Inflammatory macrophage treated with lipopolysaccharide for 1 hour (primary cell): Measurements from ENCODE around the gene ZNF324B.
"Not testable (repeated sequence)": the region's sequence is repeated elsewhere in the genome, so short reads cannot be mapped to it uniquely, and the experiment has no call there.

ENCODE experiments used
- DNase-seq, 2 donors: peaks; one replicate each; pipeline ENCODE4 v3.0.0-alpha.2; 2020 to 2022

The ZNF324B gene

DNA sequence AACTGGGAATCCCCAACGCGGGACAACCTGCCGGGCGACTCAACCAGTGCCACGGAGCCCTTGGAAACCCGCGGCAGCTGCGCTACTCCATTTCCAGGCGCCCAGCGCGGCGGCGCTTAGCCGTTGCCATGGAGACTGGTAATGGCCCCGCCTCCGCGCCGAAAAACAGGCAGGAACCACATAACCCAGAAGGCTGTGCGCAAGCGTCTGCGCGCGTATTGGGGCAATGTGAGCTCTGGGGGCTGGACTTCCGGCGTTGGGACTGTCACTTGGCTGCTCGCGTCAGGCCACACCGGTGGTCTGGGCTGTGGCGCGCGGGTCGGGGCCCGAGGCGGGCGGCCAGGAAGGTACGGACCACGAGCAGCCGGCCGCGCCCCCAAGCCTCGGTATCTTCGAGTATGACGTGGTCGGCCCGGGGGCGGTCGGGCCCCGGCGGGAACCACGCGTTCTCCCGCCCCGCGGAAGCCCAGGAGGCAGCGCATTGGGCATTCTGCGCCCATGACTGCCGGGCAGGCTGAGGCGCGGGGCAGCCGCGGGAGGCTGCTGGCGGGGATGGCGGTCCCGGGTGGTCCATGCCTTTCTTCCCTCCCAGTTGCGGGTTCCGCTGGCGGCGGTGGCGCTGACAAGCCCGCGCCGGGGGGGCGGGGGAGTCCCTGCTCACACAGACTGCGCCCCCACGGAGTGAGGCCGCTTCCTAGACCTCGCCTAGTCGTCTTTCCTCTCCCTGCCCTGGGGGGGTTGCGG is at the start of gene ZNF324B:
Gene ZNF324B, plus strand, starts transcription at position 265 of the 744 bp plus-strand sequence. CDS start 2,080 bp downstream, outside the sequence.
- peak; percentile 95 to 97 for DNase-seq

GRCh38 chr19:58401840-58402421 is 49.5 kb upstream of the ZNF324B start:
- DNase-seq, result no peak

- DNase-seq, result not testable (repeated sequence)
Measured at GRCh38 chr19:58403920-58404478, 47.4 kb upstream of the ZNF324B start.

- no peak for DNase-seq
Measured at GRCh38 chr19:58406818-58407657, 44.4 kb upstream of the ZNF324B start.

- DNase-seq, result no peak
Measured at GRCh38 chr19:58407658-58408151, 43.7 kb upstream of the ZNF324B start.

- peak; percentile 95 to 96 for DNase-seq
Measured at GRCh38 chr19:58408152-58409009, 43.0 kb upstream of the ZNF324B start, which contains the start of gene ZNF584. TSS of gene ZNF584 (plus strand) at chr19:58408649. CDS start at chr19:58409148, 499 bp downstream.

DNA sequence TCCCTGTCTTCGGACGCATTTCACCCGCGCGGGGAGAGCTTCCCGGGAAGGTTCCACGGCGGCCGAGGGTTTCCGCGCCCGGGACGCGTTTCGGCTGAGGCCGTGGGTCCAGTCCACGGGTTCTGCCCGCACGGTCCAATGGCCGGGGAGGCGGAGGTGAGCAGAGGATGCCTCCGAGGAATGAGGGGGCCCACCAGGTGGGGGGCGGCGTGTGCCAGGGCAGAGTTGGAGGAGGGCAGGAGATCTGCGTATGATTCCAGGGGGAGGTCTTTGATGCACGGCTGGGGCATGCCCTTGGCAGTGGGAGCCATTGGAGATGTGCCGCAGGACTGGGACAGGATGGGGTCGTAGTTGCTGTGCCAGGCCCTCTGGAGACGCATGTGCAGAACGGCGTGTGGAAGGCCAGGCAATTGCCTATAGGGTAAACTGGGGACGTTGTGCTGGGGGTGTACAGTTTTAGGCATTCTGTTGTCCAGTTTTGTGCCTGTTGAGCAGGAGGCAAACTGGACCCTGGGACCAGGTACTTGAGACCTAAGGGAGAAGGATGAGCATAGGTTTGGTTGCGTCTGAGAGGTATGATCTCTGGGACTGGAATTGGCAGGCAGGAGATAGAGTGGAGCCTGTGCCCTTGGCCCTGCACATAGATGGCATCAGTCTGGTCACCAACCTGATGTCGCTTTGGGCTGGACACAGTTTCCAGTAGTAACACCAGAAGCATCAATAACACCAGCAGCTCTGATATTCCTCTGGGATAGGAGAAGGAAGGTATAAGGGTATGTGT is 42.2 kb upstream of the ZNF324B start:
- no peak for DNase-seq

DNA sequence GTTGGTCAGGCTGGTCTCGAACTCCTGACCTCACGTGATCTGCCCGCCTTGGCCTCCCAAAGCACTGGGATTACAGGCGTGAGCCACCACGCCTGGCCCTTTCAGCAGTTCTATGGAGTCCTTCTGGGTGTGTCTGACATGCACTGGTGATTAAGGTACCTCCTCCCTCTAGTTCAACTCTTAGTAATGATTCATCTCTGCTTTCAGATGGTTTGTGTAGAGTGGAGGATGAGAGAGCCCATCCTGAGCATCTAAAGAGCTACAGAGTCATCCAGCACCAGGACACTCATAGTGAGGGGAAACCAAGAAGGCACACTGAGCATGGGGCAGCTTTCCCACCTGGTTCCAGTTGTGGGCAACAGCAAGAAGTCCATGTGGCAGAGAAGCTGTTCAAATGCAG is 34.8 kb upstream of the ZNF324B start:
- no peak for DNase-seq

- DNase-seq, result no peak
Measured at GRCh38 chr19:58417071-58417470, 34.4 kb upstream of the ZNF324B start.

GRCh38 chr19:58428617-58429016 is 22.8 kb upstream of the ZNF324B start:
- no peak for DNase-seq

DNA sequence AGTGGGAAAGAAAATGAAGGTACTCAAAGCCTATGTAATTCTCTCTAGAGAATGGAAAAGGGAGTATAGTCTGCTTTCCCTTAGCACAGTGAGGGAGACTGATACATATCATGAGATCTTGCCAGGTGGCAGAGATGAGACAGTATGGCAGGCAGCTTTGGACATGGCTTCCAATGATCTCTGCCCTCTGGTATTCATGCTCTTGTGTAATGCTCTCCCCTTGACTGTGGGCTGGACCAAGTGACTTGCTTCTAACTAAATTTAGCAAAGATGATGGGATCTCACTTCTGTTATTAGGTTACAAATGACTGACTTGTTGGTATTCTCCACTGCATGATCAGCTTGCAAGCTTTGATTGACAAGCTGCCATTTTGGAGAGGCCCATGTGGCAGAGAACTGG is 21.7 kb upstream of the ZNF324B start:
- DNase-seq, result no peak

DNA sequence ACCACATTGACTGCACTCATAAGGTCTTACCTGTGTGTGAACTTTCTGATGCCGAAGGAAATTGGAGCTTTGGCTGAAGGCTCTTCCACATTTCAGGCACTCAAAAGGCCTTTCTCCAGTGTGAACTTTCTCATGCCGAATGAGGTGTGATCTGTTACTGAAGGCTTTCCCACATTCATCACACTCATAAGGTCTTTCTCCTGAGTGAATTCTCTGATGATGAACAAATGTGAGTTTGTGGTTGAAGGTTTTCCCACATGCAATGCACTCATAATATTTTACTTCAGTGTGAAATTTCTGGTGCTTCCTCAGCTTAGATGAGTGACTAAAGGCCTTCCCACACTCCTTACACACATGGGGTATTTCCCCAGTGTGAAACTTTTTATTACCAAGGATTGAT is 17.2 kb upstream of the ZNF324B start:
- DNase-seq, result no peak

- peak; percentile 98 to 100 for DNase-seq
Measured at GRCh38 chr19:58439576-58440554, 11.6 kb upstream of the ZNF324B start, which contains the start of gene ZNF132. TSS of gene ZNF132 (minus strand) at chr19:58440153. CDS start at chr19:58439821, 332 bp downstream.

DNA sequence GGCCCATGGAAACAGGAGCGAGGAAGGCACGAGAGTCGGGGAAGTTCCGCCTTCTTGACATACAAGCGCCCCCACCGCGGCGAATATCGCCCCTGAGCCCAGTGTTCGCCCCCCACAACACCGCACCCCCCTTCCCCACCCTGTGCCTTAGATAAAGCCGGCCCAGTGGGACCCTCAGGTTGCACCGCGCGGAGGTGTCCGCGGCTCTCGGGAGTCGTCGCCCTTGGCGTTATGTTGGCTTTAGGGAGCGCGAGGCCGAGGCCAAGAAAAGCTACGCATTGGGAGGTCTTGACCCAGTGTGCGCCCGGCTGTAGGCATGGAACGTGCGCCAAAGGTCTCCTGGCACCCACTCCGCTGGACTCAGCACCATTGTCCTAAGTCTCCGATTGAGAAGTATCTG is 10.9 kb upstream of the ZNF324B start:
- DNase-seq, result no peak

DNA sequence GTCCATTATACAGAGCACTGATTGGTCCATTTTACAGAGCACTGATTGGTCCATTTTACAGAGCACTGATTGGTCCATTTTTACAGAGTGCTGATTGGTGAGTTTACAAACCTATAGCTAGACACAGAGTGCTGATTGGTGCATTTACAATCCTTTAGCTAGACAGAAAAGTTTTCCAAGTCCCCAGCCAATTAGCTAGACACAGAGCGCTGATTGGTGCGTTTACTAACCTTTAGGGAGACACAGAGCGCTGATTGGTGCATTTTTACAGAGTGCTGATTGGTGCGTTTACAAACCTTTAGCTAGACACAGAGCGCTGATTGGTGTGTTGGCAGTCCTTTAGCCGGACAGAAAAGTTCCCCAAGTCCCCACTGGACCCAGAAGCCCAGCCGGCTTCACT is 8.4 kb upstream of the ZNF324B start:
- DNase-seq, result not testable (repeated sequence)

- not testable (repeated sequence) for DNase-seq
Measured at GRCh38 chr19:58448860-58449259, 2.6 kb upstream of the ZNF324B start.

- DNase-seq, result not testable (repeated sequence)
Measured at GRCh38 chr19:58449980-58450379, 1.4 kb upstream of the ZNF324B start.

DNA sequence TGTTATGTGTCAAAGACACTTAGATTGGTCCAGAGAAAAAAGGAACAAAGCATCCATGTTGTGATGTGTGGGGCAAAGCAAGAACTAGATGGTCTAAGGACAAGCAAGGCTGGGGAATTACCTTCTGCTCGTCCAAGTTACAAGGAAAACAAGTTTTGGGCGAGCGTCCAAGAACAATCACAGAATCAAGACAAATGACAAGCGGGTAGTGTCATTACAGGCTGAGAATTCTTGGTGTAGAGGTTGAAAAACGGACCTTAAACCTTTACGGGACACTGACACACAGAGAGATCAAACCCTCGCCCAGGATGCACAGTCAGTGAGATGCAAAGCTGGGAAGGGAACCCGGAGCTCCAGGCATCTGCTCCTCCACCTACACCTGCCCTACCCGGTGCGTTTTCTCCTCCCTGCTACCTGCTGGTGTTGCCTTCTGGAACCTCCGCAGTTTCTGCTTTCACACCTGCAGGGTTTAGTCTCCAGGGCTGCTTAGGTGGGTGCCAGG is 515 bp upstream of the ZNF324B start:
- peak in 1 of 2 donors; percentile 11 for DNase-seq

- DNase-seq, result no peak
Measured at GRCh38 chr19:58453743-58454142, 2.3 kb downstream of the ZNF324B start.
